Spinal cord (tissue), 10 donors: ENCODE data around the gene MGMT. TPM values are rescaled to one million over a fixed set of nuclear protein-coding genes. Genes with fewer than 3 reads are reported as not detected.

Experiments used
- DNase-seq, 6 donors: peaks; one replicate each; pipeline versions ENCODE4 v3.0.0 to v3.0.0-alpha.2; 2013 to 2015; ENCODE audit warnings: low spot score in 6 of 6, low read depth in 4 of 6
- H3K27ac ChIP-seq: one replicate; pipeline ENCODE4 v1.5.1; 2013; ENCODE audit warnings: low read depth, low read length, control low read depth
- H3K27me3 ChIP-seq: one replicate; pipeline ENCODE4 v1.6.1; 2013; ENCODE audit warnings: low read length; ENCODE audit not compliant: control insufficient read depth, insufficient read depth
- H3K36me3 ChIP-seq: one replicate; pipeline ENCODE4 v1.6.1; 2013; ENCODE audit warnings: low read length; ENCODE audit not compliant: control insufficient read depth, insufficient read depth
- H3K4me1 ChIP-seq: one replicate; pipeline ENCODE4 v1.6.1; 2013; ENCODE audit warnings: low read length; ENCODE audit not compliant: control insufficient read depth, insufficient read depth
- H3K4me3 ChIP-seq: one replicate; pipeline ENCODE4 v1.5.1; 2013; ENCODE audit warnings: low read depth, low read length, control low read depth
- H3K9me3 ChIP-seq: one replicate; pipeline ENCODE4 v1.6.1; 2013; ENCODE audit warnings: low read length; ENCODE audit not compliant: control insufficient read depth, insufficient read depth
- WGBS: methylation state at CpG from one replicate; pipeline ENCODE4 v1.1.5; 2013; ENCODE audit warnings: missing lambda C conversion rate; ENCODE audit not compliant: insufficient coverage; 5-methylcytosine and 5-hydroxymethylcytosine counted together
- polyA plus RNA-seq, 2 donors: library from polyadenylated mRNA; unstranded; fragments of 120-200 nt; gene quantifications; one replicate each; pipeline ENCODE4 v1.2.1, GENCODE V29; 2013; ENCODE audit not compliant: insufficient read length in 2 of 2
- total RNA-seq, 2 donors: library from RNA; depleted of rRNA in 1 of 2; stranded (reverse); fragments of 120-200 nt in 1 of 2; fragments of >200 nt in 1 of 2; gene quantifications; one replicate each; pipeline versions ENCODE4 v1.2.3 to v1.2.4, GENCODE V29; 2013 to 2014
- donor health status: healthy.

MGMT gene
- total and polyA plus RNA-seq, 4 donors: 10.4 to 31.9 (median 13.7) TPM

- whole genome bisulfite sequencing: 94% methylated on average over 11 of the region's 18 CpGs
- H3K4me3 ChIP-seq: no peak overlapping the region
- H3K36me3 ChIP-seq: no peaks in the 10 kb centered on the region
- no peak overlapping the region for H3K27ac ChIP-seq
- H3K4me1 ChIP-seq: no peaks in the 10 kb centered on the region
- peak in 2 of 6 donors; percentile 19 to 53 for DNase-seq
- peaks cover 3% of the 10 kb centered on the region for H3K9me3 ChIP-seq
- no peaks in the 10 kb centered on the region for H3K27me3 ChIP-seq
Measured at GRCh38 chr10:129501652-129502436, 34.8 kb downstream of the MGMT start.

DNA sequence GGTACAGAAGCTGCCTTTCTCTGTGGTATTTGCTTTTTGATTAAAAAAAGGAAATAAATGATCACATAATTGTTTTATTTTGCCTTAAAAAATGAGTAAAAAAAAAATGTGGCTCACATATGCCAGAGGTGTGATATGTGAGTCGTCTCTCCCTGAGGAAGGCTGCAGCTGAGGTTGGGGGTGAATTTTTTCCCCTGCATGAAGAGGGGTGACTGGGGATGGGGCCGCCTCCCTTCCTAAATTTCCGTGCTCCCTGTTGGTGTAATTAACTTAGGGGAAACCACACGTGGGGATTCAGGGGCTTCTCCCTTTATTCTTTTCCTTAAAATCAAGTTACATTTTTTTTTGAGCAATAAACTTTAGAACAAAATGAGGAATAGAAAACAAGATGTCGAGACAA is 35.4 kb downstream of the MGMT start:
- H3K27ac ChIP-seq: no peak overlapping the region
- no peaks in the 10 kb centered on the region for H3K36me3 ChIP-seq
- H3K4me1 ChIP-seq: peaks cover 4% of the 10 kb centered on the region
- 63% methylated on average over 1 of the region's 5 CpGs for WGBS
- H3K27me3 ChIP-seq: no peaks in the 10 kb centered on the region
- no peak overlapping the region for H3K4me3 ChIP-seq
- DNase-seq: no peak
- H3K9me3 ChIP-seq: peaks cover 3% of the 10 kb centered on the region

DNA sequence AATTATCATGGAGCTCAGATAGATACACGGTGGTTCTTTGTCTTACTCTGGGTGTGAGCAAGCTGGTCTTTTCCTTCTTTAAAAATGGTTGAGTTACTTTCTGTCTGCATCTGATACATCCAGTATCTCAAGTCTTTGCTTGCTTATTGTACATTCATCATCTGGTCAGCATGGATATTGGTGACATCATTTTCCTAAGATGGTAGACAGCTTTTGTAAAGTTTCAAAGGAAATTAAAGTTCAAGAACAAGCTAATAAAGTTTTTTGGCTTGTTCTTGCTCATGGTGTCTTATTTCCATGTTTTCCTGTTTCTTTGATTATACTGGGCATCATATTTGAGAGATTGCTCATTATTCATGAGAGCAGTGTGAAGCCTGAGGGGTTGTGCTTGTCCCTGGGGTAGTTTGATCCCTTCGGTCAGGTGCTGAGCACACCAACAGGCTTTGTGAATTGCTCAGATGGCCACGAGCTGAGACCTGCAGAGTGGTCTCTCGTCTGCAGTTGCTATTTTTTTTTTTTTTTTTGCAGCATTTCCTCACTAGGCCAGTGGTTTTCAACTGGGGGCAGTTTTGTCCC is 38.5 kb downstream of the MGMT start:
- 67% methylated on average over 3 of the region's 4 CpGs for WGBS
- Histone ChIP-seq H3K36me3 (no peaks in the 10 kb centered on the region), H3K9me3 (no peaks in the 10 kb centered on the region), H3K27me3 (no peaks in the 10 kb centered on the region), H3K4me1 (peaks cover 5% of the 10 kb centered on the region), H3K27ac (no peak overlapping the region), H3K4me3 (no peak overlapping the region)
- no peak for DNase-seq

DNA sequence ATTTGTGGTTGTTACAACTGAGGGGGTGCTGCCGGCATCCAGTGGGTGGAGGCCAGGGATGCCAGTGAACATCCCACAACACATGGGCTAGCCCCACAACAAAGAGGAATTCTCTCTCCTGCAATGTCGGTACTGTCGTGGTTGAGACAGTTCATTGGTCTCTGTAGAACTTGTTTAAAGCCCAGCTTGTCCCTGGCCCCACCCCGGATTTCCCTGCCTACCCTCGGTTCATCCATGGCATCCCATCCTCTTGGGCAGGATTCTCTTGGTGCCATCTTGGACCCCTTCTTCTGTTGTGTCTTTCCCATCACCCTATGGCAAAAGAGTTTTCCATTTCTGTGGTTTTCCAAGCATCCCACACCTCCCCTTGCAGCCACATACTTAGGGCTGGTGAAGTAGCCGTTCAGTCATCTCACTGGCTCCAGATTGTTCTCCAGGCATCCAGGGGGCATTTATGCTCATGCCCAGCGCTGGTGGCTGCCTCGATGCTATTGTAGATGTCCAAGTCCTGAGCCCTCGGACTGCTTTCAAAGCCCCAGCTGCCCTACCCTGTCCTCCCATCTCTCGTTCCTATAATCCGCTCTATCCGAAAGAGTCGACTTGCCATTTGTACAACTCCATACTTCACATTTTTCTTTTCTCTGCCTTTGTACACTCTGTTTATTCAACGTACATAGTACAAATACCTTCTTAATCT is 39.2 kb downstream of the MGMT start:
- WGBS: 89% methylated on average over 13 of the region's 14 CpGs
- Histone ChIP-seq H3K4me1 (peaks cover 5% of the 10 kb centered on the region), H3K27ac (no peak overlapping the region), H3K9me3 (no peaks in the 10 kb centered on the region), H3K36me3 (no peaks in the 10 kb centered on the region), H3K27me3 (no peaks in the 10 kb centered on the region), H3K4me3 (no peak overlapping the region)
- no peak for DNase-seq

DNA sequence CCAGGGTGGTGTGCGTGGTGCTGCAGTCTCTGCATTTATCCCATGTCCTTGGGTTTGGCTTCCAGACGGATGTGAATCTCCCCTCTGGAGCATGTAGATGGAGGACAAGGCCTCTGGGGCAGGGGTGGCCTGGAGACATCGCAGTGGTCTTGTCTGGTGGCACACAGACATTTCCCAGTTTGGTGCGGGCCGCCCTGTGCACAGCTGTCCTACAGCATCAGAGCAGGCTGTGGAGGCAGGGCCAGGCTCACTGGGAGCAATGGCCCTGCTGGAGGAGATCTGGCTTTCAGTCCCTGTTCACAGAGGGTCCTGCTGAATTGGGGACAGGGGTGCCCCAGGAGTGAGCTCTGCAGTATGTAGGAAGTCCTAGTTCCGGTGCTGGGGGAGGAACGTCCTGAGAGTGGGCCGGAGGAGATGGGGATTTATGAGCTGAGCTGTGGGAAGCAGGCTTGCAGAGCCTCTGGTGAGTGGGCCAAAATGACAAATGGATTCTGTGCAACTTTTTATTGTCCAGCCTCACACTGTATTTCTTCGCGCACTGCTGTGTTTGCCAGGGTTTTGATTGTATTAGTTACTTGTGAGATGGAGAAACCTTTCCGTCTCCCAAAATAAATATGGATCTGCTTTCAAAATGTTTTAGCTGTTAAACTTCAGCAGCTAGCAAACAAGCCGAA is 40.3 kb downstream of the MGMT start:
- H3K36me3 ChIP-seq: no peaks in the 10 kb centered on the region
- 86% methylated on average over 8 of the region's 12 CpGs for WGBS
- no peak overlapping the region for H3K4me3 ChIP-seq
- H3K4me1 ChIP-seq: peaks cover 5% of the 10 kb centered on the region
- no peak for DNase-seq
- no peaks in the 10 kb centered on the region for H3K27me3 ChIP-seq
- no peak overlapping the region for H3K27ac ChIP-seq
- no peaks in the 10 kb centered on the region for H3K9me3 ChIP-seq

- Histone ChIP-seq H3K36me3 (no peaks in the 10 kb centered on the region), H3K27ac (no peak overlapping the region), H3K27me3 (no peaks in the 10 kb centered on the region), H3K9me3 (no peaks in the 10 kb centered on the region), H3K4me3 (no peak overlapping the region), H3K4me1 (peaks cover 5% of the 10 kb centered on the region)
- 93% methylated on average over 12 of the region's 12 CpGs for WGBS
- no peak for DNase-seq
Measured at GRCh38 chr10:129509155-129509554, 42.1 kb downstream of the MGMT start.

DNA sequence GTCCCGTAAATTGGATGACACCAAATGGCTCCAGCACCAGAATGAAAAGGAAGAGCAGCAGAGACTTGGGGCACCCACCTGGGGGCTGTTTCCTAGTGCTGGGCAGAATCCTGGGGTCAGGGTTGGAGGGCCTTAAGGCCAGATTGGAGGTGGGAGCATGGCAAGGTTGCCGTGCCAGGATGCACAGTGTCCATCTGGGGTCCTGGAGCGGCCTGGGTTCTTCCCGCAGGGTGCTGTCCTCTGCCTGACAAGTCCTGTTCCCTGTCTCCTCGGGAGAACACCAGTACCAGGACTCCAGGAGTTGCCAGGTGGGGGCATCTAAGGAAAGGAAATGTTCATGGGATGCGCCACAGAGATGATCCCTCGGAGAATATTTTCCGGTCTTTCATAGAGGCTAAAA is 42.8 kb downstream of the MGMT start:
- Histone ChIP-seq H3K9me3 (no peaks in the 10 kb centered on the region), H3K27ac (no peak overlapping the region), H3K4me3 (no peak overlapping the region), H3K4me1 (peaks cover 7% of the 10 kb centered on the region), H3K36me3 (no peaks in the 10 kb centered on the region), H3K27me3 (no peaks in the 10 kb centered on the region)
- 84% methylated on average over 8 of the region's 8 CpGs for WGBS
- DNase-seq: no peak

GRCh38 chr10:129511086-129511485 is 44.0 kb downstream of the MGMT start:
- 89% methylated on average over 13 of the region's 13 CpGs for WGBS
- no peak overlapping the region for H3K27ac ChIP-seq

DNA sequence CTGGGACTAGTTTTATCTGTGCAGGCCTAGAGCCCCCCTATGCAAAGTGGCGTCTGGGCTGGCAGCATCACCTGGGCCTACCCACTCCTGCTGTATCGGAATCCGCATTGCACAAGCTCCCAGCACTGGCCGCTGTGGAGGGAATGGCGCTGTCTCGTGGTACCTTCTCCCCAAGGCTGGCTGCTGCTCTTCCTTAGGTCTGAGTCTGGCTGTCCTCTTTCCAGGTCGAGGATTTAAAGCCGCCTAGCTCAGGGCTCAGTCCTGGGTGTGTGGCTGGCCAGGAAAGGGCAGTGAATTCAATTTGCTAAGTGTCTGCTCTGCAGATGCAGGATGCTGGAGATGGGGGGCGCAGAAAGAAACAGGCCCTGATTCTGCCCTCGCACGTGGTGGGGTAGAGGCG is 44.7 kb downstream of the MGMT start:
- no peaks in the 10 kb centered on the region for H3K36me3 ChIP-seq
- WGBS: 94% methylated on average over 12 of the region's 12 CpGs

More at GRCh38 chr10:129511086-129511485, 44.0 kb downstream of the MGMT start:
- Histone ChIP-seq H3K9me3 (no peaks in the 10 kb centered on the region), H3K36me3 (no peaks in the 10 kb centered on the region), H3K4me3 (no peak overlapping the region), H3K4me1 (peaks cover 12% of the 10 kb centered on the region), H3K27me3 (no peaks in the 10 kb centered on the region)
- DNase-seq: no peak

More for the DNA sequence above, 44.7 kb downstream of the MGMT start:
- Histone ChIP-seq H3K27ac (no peak overlapping the region), H3K27me3 (no peaks in the 10 kb centered on the region), H3K4me1 (peaks cover 12% of the 10 kb centered on the region), H3K4me3 (no peak overlapping the region), H3K9me3 (no peaks in the 10 kb centered on the region)
- DNase-seq: no peak
